GM12873 (cell line): Measurements from ENCODE around the gene TMEM255A.

Experiments
- CTCF ChIP-seq: IDR thresholded peaks from 2 replicates; pipeline ENCODE4 v1.5.1; 2012; ENCODE audit warnings: low read depth, mild to moderate bottlenecking, moderate library complexity, low read length, control low read depth; ENCODE audit not compliant: insufficient read depth; ENCODE audit errors: missing control alignments

The TMEM255A gene

GRCh38 chrX:120213438-120214265 lies 97.6 kb downstream of the TMEM255A start:
- peak; percentile 89 for TF ChIP-seq CTCF
